HUDEP-2 (cell line): Measurements from ENCODE around the gene C8B.
A peak's percentile ranks its signal among the peaks of the same experiment; 100 is the strongest.

ENCODE experiments used
- DNase-seq, 76 experiments: peaks; one replicate each; lab custom pipeline; 2025; ENCODE audit not compliant: unreplicated experiment in 76 of 76; lab: John Stamatoyannopoulos, UW

The C8B gene

GRCh38 chr1:56973923-56974742, 8.3 kb upstream of the C8B start:
- DNase-seq = no peak

GRCh38 chr1:56972976-56973375, 7.2 kb upstream of the C8B start:
- DNase-seq = no peak

- DNase-seq = no peak
Observed at GRCh38 chr1:56970280-56970679, 4.5 kb upstream of the C8B start.

GRCh38 chr1:56968878-56969495, 3.2 kb upstream of the C8B start:
- DNase-seq = no peak

GRCh38 chr1:56967900-56968832, 2.4 kb upstream of the C8B start:
- peak in 11 of 76 experiments; percentile 1 to 27 (median 4) for DNase-seq

- no peak for DNase-seq
Observed at GRCh38 chr1:56967355-56967754, 1.5 kb upstream of the C8B start.

GRCh38 chr1:56966698-56966999, 834 bp upstream of the C8B start:
- no peak for DNase-seq

- no peak for DNase-seq
Observed at GRCh38 chr1:56965191-56965590, 624 bp downstream of the C8B start.

- no peak for DNase-seq
Observed at GRCh38 chr1:56964349-56965017, 1.3 kb downstream of the C8B start.

GRCh38 chr1:56963667-56964066, 2.1 kb downstream of the C8B start:
- no peak for DNase-seq

- no peak for DNase-seq
Observed at GRCh38 chr1:56961426-56961825, 4.4 kb downstream of the C8B start.

- no peak for DNase-seq
Observed at GRCh38 chr1:56958526-56958925, 7.3 kb downstream of the C8B start.

GRCh38 chr1:56957931-56958330, 7.9 kb downstream of the C8B start:
- no peak for DNase-seq

- DNase-seq = no peak
Observed at GRCh38 chr1:56954664-56955063, 11.2 kb downstream of the C8B start.

- DNase-seq = no peak
Observed at GRCh38 chr1:56953386-56953785, 12.4 kb downstream of the C8B start.

GRCh38 chr1:56952501-56952900, 13.3 kb downstream of the C8B start:
- no peak for DNase-seq

- DNase-seq = no peak
Observed at GRCh38 chr1:56948403-56949023, 17.3 kb downstream of the C8B start.

GRCh38 chr1:56940039-56940438, 25.8 kb downstream of the C8B start:
- DNase-seq = no peak

- DNase-seq = no peak
Observed at GRCh38 chr1:56939209-56939608, 26.6 kb downstream of the C8B start.

GRCh38 chr1:56938646-56939045, 27.2 kb downstream of the C8B start:
- DNase-seq = no peak
